HCT116 (cell line): ENCODE data around the gene COX7A2L. TPM values are rescaled to one million over a fixed set of nuclear protein-coding genes. Genes with fewer than 3 reads are reported as not detected.

Experiments
- ATAC-seq: fragments of 200-7000 bp; cut with Tn5 transposase; 2 replicates; pipeline ENCODE4 v1.9.1; 2020; ENCODE audit warnings: mild to moderate bottlenecking, moderate library complexity
- BruUV-seq: library from RNA; stranded (reverse); fragments of 400-500 nt; replicated peaks from 2 replicates; lab custom pipeline; 2021; lab: Mats Ljungman, UMichigan
- CTCF ChIA-PET: fragments of 300-600 bp; sonication (Branson Sonifier 250); formaldehyde crosslinking; loops from one replicate; lab custom pipeline; 2021; ENCODE audit warnings: antibody characterized with exemption; lab: Charles Lee
- POLR2A ChIA-PET: fragments of 300-600, 350-600 bp; sonication (Branson Sonifier 250); formaldehyde crosslinking; loops from one replicate; lab custom pipeline; 2021; ENCODE audit warnings: antibody characterized with exemption; lab: Charles Lee
- RAD21 ChIA-PET, 2 experiments: fragments of 300-600 bp; sonication (Branson Sonifier 250); formaldehyde crosslinking; loops; one replicate each; lab custom pipeline; 2023; ENCODE audit warnings: low total read pairs in 2 of 2; ENCODE audit not compliant: uncharacterized antibody in 2 of 2, unreplicated experiment in 2 of 2, low non-redundant PET in 1 of 2; lab: Charles Lee
- DNase-seq: peaks from one replicate; pipeline ENCODE4 v3.0.0-alpha.2; 2010; ENCODE audit warnings: low read depth, low spot score
- H2AFZ ChIP-seq: fragments of 200-600 bp; shearing (Covaris generic), sonication (generic); 2 replicates; pipeline ENCODE4 v1.6.1; 2017; ENCODE audit warnings: low read depth, mixed run types, mixed read lengths, antibody characterized with exemption, low read length; ENCODE audit not compliant: poor library complexity, severe bottlenecking
- H3K27ac ChIP-seq: 2 replicates; pipeline ENCODE4 v1.5.1; 2012; ENCODE audit warnings: low read depth, low read length
- H3K27me3 ChIP-seq: fragments of 200-600 bp; sonication (generic); 2 replicates; pipeline ENCODE4 v1.6.1; 2016; ENCODE audit warnings: mixed run types, low read length, mixed read lengths; ENCODE audit not compliant: insufficient read depth
- H3K36me3 ChIP-seq, 2 experiments: fragments of 200-500 bp in 1 of 2; fragments of 200-600 bp in 1 of 2; sonication (Bioruptor generic) in 1 of 2; sonication (generic) in 1 of 2; 2 replicates each; pipeline versions ENCODE4 v1.5.1 to v1.6.1; 2014 to 2016; ENCODE audit warnings: low read length in 2 of 2, inconsistent platforms in 1 of 2, mixed read lengths in 1 of 2, mixed run types in 1 of 2; ENCODE audit not compliant: insufficient read depth in 2 of 2, control insufficient read depth in 1 of 2
- H3K4me1 ChIP-seq, 2 experiments: fragments of 200-600 bp in 1 of 2; sonication (generic) in 1 of 2; 2 replicates each; pipeline versions ENCODE4 v1.5.1 to v1.6.1; 2012 to 2017; ENCODE audit warnings: low read length in 2 of 2, inconsistent platforms in 1 of 2, mild to moderate bottlenecking in 1 of 2, mixed read lengths in 1 of 2, mixed run types in 1 of 2, moderate library complexity in 1 of 2; ENCODE audit not compliant: insufficient read depth in 2 of 2, control insufficient read depth in 1 of 2
- H3K4me2 ChIP-seq: fragments of 200-600 bp; sonication (generic); 2 replicates; pipeline ENCODE4 v1.6.1; 2017; ENCODE audit warnings: mixed run types, low read length, mixed read lengths
- H3K4me3 ChIP-seq, 2 experiments: fragments of 200-600 bp in 1 of 2; sonication (generic) in 1 of 2; replicated peaks in 1 of 2; 2 replicates each; pipeline ENCODE4 v1.5.1; 2011 to 2016; ENCODE audit warnings: low read length in 2 of 2, control low read depth in 1 of 2, low read depth in 1 of 2, mild to moderate bottlenecking in 1 of 2, mixed read lengths in 1 of 2, mixed run types in 1 of 2
- H3K79me2 ChIP-seq: fragments of 200-600 bp; sonication (generic); 2 replicates; pipeline ENCODE4 v1.6.1; 2017; ENCODE audit warnings: mild to moderate bottlenecking, mixed run types, low read length, moderate library complexity, mixed read lengths; ENCODE audit not compliant: insufficient read depth
- H3K9ac ChIP-seq: fragments of 200-600 bp; sonication (generic); 2 replicates; pipeline ENCODE4 v1.6.1; 2016; ENCODE audit warnings: low read length, mixed read lengths
- H3K9me2 ChIP-seq: fragments of 200-600 bp; sonication (generic), shearing (Covaris generic); 2 replicates; pipeline ENCODE4 v1.6.1; 2017; ENCODE audit warnings: mixed run types, mild to moderate bottlenecking, moderate library complexity; ENCODE audit not compliant: insufficient read depth
- H3K9me3 ChIP-seq, 2 experiments: fragments of 200-500 bp in 1 of 2; fragments of 200-600 bp in 1 of 2; sonication (Bioruptor generic) in 1 of 2; sonication (generic) in 1 of 2; 2 replicates each; pipeline ENCODE4 v1.6.1; 2014 to 2017; ENCODE audit warnings: low read length in 2 of 2, mixed read lengths in 2 of 2, inconsistent platforms in 1 of 2, low read depth in 1 of 2, mild to moderate bottlenecking in 1 of 2, mixed run types in 1 of 2, moderate library complexity in 1 of 2; ENCODE audit not compliant: control insufficient read depth in 1 of 2, insufficient read depth in 1 of 2
- H4K20me1 ChIP-seq: fragments of 200-600 bp; sonication (generic), shearing (Covaris generic); 2 replicates; pipeline ENCODE4 v1.6.1; 2017; ENCODE audit warnings: mixed run types, mild to moderate bottlenecking, moderate library complexity; ENCODE audit not compliant: insufficient read depth
- ATF3 ChIP-seq: IDR thresholded peaks from 2 replicates; pipeline ENCODE4 v1.6.1; 2012
- CBX3 ChIP-seq: IDR thresholded peaks from 2 replicates; pipeline ENCODE4 v1.6.1; 2012; ENCODE audit warnings: low read depth
- ELF1 ChIP-seq: IDR thresholded peaks from 2 replicates; pipeline ENCODE4 v1.6.1; 2012; ENCODE audit warnings: low read depth, borderline replicate concordance
- EZH2 ChIP-seq: fragments of 200-600 bp; sonication (generic); IDR thresholded peaks from 2 replicates; pipeline ENCODE4 v1.6.1; 2017; ENCODE audit warnings: antibody characterized with exemption, mixed run types
- EZH2phosphoT487 ChIP-seq: fragments of 200-600 bp; IDR thresholded peaks from 2 replicates; pipeline ENCODE4 v1.6.1; 2018; ENCODE audit warnings: antibody characterized with exemption, borderline replicate concordance
- FOSL1 ChIP-seq: IDR thresholded peaks from 2 replicates; pipeline ENCODE4 v1.6.1; 2012; ENCODE audit warnings: low read depth
- MAX ChIP-seq: IDR thresholded peaks from 2 replicates; pipeline ENCODE4 v1.6.1; 2012
- POLR2A ChIP-seq: IDR thresholded peaks from 2 replicates; pipeline ENCODE4 v1.7.0; 2011; ENCODE audit warnings: borderline replicate concordance; ENCODE audit not compliant: insufficient read depth, insufficient read length; ENCODE audit errors: extremely low read depth
- POLR2AphosphoS5 ChIP-seq: IDR thresholded peaks from 2 replicates; pipeline ENCODE4 v1.6.1; 2011; ENCODE audit warnings: mild to moderate bottlenecking, low read depth, low read length, moderate library complexity
- SIN3A ChIP-seq: IDR thresholded peaks from 2 replicates; pipeline ENCODE4 v1.6.1; 2012; ENCODE audit warnings: low read depth
- SP1 ChIP-seq: IDR thresholded peaks from 2 replicates; pipeline ENCODE4 v1.6.1; 2012; ENCODE audit warnings: low read depth
- SRF ChIP-seq: IDR thresholded peaks from 2 replicates; pipeline ENCODE4 v1.6.1; 2012; ENCODE audit warnings: low read depth
- TCF7L2 ChIP-seq: IDR thresholded peaks from 2 replicates; pipeline ENCODE4 v1.7.0; 2011; ENCODE audit warnings: borderline replicate concordance, inconsistent platforms; ENCODE audit not compliant: insufficient read depth, insufficient read length; ENCODE audit errors: extremely low read depth
- ZBTB33 ChIP-seq: IDR thresholded peaks from 2 replicates; pipeline ENCODE4 v1.6.1; 2011; ENCODE audit warnings: mild to moderate bottlenecking, low read length, moderate library complexity; ENCODE audit not compliant: insufficient replicate concordance; ENCODE audit errors: extremely low read depth
- ZNF274 ChIP-seq: fragments of 200-500 bp; sonication (Bioruptor generic); IDR thresholded peaks from 2 replicates; pipeline ENCODE4 v1.6.1; 2014; ENCODE audit warnings: mild to moderate bottlenecking, low read depth, low read length, inconsistent platforms
- intact Hi-C: fragments of 100-400 bp; cut with micrococcal nuclease; formaldehyde crosslinking; loops from 2 replicates; pipeline ENCODE4 v1.10.0; 2022
- total RNA-seq: library from RNA; stranded (reverse); gene quantifications from one replicate; pipeline ENCODE4 v1.2.1, GENCODE V29; 2021; ENCODE audit not compliant: unreplicated experiment

Gene COX7A2L
- total RNA-seq, 1 experiment from 2014 or later: 104 TPM

GRCh38 chr2:42319265-42319664 is 41.8 kb downstream of the COX7A2L start:
- no peak for ATAC-seq
- TF ChIP-seq POLR2AphosphoS5 (no peak), FOSL1 (no peak), EZH2 (no peak), POLR2A (no peak), SP1 (no peak), SIN3A (no peak), TCF7L2 (no peak), ZNF274 (no peak), SRF (no peak), CBX3 (no peak), MAX (no peak), ELF1 (no peak), ZBTB33 (no peak), EZH2phosphoT487 (no peak), ATF3 (no peak)
- intact Hi-C loops: no loop called here
- ChIA-PET RAD21 (no interaction called here), CTCF (interaction anchor here (0.7 kb wide), 1 partner anchor 9 kb away, joined by 4 read pairs; no protein-coding TSS in a partner anchor), POLR2A (no interaction called here)
- Histone ChIP-seq H3K4me1 (no peaks in the 10 kb centered on the region), H3K27ac (no peak overlapping the region), H3K36me3 (peaks cover 8 to 11% of the 10 kb centered on the region in 2 experiments; a peak in 1 of 4 replicates), H3K4me3 (no peak overlapping the region), H2AFZ (no peak overlapping the region), H3K9me3 (no peaks in the 10 kb centered on the region), H3K9me2 (no peaks in the 10 kb centered on the region), H4K20me1 (no peaks in the 10 kb centered on the region), H3K4me2 (no peak overlapping the region), H3K9ac (no peak overlapping the region), H3K79me2 (no peaks in the 10 kb centered on the region), H3K27me3 (no peaks in the 10 kb centered on the region)
- no peak for DNase-seq
- no TSS peak for BruUV-seq
